K562 (cell line): Measurements from ENCODE around the gene TSPAN3. TPM values are rescaled to one million over a fixed set of nuclear protein-coding genes. Genes with fewer than 3 reads are reported as not detected.

ENCODE experiments used
- ADNP ChIP-seq: fragments of 200-800 bp; sonication (Bioruptor generic); IDR thresholded peaks from 2 replicates; pipeline ENCODE4 v1.6.1; 2016; ENCODE audit warnings: missing genetic modification characterization, missing compliant biosample characterization
- ERF ChIP-seq: fragments of 450-650 bp; formaldehyde crosslinking; IDR thresholded peaks from 2 replicates; pipeline ENCODE4 v1.4.0; 2020; ENCODE audit warnings: mild to moderate bottlenecking, mixed read lengths
- GABPB1 ChIP-seq: sonication (generic); formaldehyde crosslinking; IDR thresholded peaks from 2 replicates; pipeline ENCODE4 v1.8.0; 2022; ENCODE audit warnings: mild to moderate bottlenecking, missing genetic modification reagents
- MCM5 ChIP-seq: fragments of 450-650 bp; IDR thresholded peaks from 2 replicates; pipeline ENCODE4 v1.6.1; 2016; ENCODE audit warnings: low read depth
- NFATC3 ChIP-seq: fragments of 450-650 bp; IDR thresholded peaks from 2 replicates; pipeline ENCODE4 v1.6.1; 2017; ENCODE audit warnings: mild to moderate bottlenecking
- ZNF12 ChIP-seq: sonication (generic); formaldehyde crosslinking; IDR thresholded peaks from 2 replicates; pipeline ENCODE4 v1.4.0; 2020; ENCODE audit warnings: mild to moderate bottlenecking, missing genetic modification reagents
- polyA plus RNA-seq, 8 experiments: library from polyadenylated mRNA; depleted of rRNA in 4 of 8; stranded (reverse) in 5 of 8; unstranded in 3 of 8; fragments of >200 nt; fragmentation: Nextera tagmentation in 2 of 8; fragmentation: Illumina TruSeq in 1 of 8; extraction: Ambion mirVana in 2 of 8; extraction: Trizol in 1 of 8; gene quantifications; 2 replicates each; pipeline versions ENCODE4 v1.2.1 to v1.2.3, GENCODE V29; 2011 to 2014; ENCODE audit warnings: inconsistent platforms in 1 of 8, missing spikeins in 1 of 8
- total RNA-seq, 7 experiments: library from RNA; depleted of rRNA in 6 of 7; stranded (reverse); fragments of >200 nt in 6 of 7; fragmentation: Illumina TruSeq in 2 of 7; extraction: Trizol in 2 of 7; gene quantifications; 2 replicates each; pipeline versions ENCODE4 v1.2.1 to v1.2.3, GENCODE V29; 2011 to 2021; ENCODE audit warnings: low replicate concordance in 1 of 7
- TF ChIP-seq, protein P1 (sequence below): fragments of 450-650 bp; conservative IDR thresholded peaks from 2 replicates; pipeline ENCODE4 v1.6.1; 2016; ENCODE audit warnings: missing genetic modification characterization, low read depth, mild to moderate bottlenecking, missing compliant biosample characterization, moderate library complexity
- TF ChIP-seq, protein P2 (sequence below): sonication (generic); formaldehyde crosslinking; IDR thresholded peaks from 2 replicates; pipeline ENCODE4 v1.8.0; 2022; ENCODE audit warnings: mild to moderate bottlenecking, missing genetic modification reagents, borderline replicate concordance
- TF ChIP-seq, protein P3 (sequence below): fragments of 200-800 bp; sonication (Bioruptor generic); IDR thresholded peaks from 2 replicates; pipeline ENCODE4 v1.6.1; 2016; ENCODE audit warnings: missing genetic modification characterization, missing compliant biosample characterization
- TF ChIP-seq, protein P4 (sequence below): fragments of 450-650 bp; IDR thresholded peaks from one replicate; pipeline ENCODE4 v1.6.1; 2018; ENCODE audit warnings: mild to moderate bottlenecking, moderate library complexity; ENCODE audit not compliant: partially characterized antibody
- TF ChIP-seq, protein P5 (sequence below): fragments of 250-450 bp; sonication (Bioruptor Pico); IDR thresholded peaks from 2 replicates; pipeline ENCODE4 v1.8.0; 2022; ENCODE audit warnings: moderate library complexity, mild to moderate bottlenecking, inconsistent platforms
- TF ChIP-seq, protein P6 (sequence below): sonication (generic); formaldehyde crosslinking; IDR thresholded peaks from 2 replicates; pipeline ENCODE4 v1.8.1; 2023; ENCODE audit warnings: mild to moderate bottlenecking, missing genetic modification reagents

TSPAN3 gene
- total and polyA plus RNA-seq, 9 of the 15 experiments (the other 6 are each of a cell fraction or from before 2014, with no cell fraction given) = 14.3 to 144 (median 71.1) TPM

DNA sequence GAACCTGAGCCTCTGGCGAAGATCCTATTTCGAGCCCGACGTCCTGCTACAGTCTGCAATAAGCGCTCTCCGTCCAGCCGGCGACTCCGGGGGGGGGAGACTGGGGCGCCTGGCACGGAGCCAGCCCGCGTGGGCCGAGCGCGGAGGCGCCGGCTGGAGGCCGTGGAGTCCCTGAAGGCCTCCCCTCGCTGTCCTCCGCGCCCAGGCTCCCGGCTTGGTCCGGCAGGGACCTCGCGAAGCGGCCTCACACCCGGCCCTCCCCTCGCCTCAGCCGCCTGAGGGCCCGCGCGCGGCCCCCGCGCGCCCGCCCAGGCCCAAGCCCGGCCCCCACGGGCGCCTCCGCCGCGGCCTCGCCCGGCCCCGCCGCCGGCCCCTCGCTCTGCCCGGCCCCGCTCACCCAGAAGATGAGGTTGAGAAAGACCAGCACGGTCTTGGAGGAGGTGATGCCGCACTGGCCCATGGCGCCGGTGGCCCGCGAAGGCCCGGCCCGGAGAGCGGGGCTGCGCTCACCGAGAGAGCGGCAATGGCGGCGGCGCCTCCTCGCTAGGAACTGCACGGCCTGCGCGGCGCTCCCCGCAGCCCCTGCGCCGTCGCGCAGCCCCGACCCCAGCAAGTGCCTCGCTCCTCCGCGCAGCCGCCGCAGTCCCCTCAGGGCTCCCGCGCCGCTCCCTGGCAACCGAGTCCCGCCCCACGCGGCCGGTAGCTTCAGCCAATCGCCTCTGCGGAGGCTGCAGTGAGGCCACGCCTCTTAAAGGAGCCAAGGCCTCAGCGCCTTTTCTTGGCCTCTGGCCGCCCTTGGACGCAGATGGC, at the start of gene TSPAN3 (continued):
- TF ChIP-seq, protein P1, sequence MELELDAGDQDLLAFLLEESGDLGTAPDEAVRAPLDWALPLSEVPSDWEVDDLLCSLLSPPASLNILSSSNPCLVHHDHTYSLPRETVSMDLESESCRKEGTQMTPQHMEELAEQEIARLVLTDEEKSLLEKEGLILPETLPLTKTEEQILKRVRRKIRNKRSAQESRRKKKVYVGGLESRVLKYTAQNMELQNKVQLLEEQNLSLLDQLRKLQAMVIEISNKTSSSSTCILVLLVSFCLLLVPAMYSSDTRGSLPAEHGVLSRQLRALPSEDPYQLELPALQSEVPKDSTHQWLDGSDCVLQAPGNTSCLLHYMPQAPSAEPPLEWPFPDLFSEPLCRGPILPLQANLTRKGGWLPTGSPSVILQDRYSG (tag) = no peak
- TF ChIP-seq ADNP (tag) (no peak), NFATC3 (no peak), GABPB1 (no peak), MCM5 (no peak), ERF (CRISPR knock-in tag) (no peak), ZNF12 (no peak)
- TF ChIP-seq, protein P2, sequence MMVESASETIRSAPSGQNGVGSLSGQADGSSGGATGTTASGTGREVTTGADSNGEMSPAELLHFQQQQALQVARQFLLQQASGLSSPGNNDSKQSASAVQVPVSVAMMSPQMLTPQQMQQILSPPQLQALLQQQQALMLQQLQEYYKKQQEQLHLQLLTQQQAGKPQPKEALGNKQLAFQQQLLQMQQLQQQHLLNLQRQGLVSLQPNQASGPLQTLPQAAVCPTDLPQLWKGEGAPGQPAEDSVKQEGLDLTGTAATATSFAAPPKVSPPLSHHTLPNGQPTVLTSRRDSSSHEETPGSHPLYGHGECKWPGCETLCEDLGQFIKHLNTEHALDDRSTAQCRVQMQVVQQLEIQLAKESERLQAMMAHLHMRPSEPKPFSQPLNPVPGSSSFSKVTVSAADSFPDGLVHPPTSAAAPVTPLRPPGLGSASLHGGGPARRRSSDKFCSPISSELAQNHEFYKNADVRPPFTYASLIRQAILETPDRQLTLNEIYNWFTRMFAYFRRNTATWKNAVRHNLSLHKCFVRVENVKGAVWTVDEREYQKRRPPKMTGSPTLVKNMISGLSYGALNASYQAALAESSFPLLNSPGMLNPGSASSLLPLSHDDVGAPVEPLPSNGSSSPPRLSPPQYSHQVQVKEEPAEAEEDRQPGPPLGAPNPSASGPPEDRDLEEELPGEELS (CRISPR knock-in tag) = no peak
- TF ChIP-seq, protein P3, sequence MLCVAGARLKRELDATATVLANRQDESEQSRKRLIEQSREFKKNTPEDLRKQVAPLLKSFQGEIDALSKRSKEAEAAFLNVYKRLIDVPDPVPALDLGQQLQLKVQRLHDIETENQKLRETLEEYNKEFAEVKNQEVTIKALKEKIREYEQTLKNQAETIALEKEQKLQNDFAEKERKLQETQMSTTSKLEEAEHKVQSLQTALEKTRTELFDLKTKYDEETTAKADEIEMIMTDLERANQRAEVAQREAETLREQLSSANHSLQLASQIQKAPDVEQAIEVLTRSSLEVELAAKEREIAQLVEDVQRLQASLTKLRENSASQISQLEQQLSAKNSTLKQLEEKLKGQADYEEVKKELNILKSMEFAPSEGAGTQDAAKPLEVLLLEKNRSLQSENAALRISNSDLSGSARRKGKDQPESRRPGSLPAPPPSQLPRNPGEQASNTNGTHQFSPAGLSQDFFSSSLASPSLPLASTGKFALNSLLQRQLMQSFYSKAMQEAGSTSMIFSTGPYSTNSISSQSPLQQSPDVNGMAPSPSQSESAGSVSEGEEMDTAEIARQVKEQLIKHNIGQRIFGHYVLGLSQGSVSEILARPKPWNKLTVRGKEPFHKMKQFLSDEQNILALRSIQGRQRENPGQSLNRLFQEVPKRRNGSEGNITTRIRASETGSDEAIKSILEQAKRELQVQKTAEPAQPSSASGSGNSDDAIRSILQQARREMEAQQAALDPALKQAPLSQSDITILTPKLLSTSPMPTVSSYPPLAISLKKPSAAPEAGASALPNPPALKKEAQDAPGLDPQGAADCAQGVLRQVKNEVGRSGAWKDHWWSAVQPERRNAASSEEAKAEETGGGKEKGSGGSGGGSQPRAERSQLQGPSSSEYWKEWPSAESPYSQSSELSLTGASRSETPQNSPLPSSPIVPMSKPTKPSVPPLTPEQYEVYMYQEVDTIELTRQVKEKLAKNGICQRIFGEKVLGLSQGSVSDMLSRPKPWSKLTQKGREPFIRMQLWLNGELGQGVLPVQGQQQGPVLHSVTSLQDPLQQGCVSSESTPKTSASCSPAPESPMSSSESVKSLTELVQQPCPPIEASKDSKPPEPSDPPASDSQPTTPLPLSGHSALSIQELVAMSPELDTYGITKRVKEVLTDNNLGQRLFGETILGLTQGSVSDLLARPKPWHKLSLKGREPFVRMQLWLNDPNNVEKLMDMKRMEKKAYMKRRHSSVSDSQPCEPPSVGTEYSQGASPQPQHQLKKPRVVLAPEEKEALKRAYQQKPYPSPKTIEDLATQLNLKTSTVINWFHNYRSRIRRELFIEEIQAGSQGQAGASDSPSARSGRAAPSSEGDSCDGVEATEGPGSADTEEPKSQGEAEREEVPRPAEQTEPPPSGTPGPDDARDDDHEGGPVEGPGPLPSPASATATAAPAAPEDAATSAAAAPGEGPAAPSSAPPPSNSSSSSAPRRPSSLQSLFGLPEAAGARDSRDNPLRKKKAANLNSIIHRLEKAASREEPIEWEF = no peak
- TF ChIP-seq, protein P4, sequence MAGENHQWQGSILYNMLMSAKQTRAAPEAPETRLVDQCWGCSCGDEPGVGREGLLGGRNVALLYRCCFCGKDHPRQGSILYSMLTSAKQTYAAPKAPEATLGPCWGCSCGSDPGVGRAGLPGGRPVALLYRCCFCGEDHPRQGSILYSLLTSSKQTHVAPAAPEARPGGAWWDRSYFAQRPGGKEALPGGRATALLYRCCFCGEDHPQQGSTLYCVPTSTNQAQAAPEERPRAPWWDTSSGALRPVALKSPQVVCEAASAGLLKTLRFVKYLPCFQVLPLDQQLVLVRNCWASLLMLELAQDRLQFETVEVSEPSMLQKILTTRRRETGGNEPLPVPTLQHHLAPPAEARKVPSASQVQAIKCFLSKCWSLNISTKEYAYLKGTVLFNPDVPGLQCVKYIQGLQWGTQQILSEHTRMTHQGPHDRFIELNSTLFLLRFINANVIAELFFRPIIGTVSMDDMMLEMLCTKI = no peak
- TF ChIP-seq, protein P5, sequence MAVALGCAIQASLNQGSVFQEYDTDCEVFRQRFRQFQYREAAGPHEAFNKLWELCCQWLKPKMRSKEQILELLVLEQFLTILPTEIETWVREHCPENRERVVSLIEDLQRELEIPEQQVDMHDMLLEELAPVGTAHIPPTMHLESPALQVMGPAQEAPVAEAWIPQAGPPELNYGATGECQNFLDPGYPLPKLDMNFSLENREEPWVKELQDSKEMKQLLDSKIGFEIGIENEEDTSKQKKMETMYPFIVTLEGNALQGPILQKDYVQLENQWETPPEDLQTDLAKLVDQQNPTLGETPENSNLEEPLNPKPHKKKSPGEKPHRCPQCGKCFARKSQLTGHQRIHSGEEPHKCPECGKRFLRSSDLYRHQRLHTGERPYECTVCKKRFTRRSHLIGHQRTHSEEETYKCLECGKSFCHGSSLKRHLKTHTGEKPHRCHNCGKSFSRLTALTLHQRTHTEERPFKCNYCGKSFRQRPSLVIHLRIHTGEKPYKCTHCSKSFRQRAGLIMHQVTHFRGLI (CRISPR knock-in tag) = no peak
- TF ChIP-seq, protein P6, sequence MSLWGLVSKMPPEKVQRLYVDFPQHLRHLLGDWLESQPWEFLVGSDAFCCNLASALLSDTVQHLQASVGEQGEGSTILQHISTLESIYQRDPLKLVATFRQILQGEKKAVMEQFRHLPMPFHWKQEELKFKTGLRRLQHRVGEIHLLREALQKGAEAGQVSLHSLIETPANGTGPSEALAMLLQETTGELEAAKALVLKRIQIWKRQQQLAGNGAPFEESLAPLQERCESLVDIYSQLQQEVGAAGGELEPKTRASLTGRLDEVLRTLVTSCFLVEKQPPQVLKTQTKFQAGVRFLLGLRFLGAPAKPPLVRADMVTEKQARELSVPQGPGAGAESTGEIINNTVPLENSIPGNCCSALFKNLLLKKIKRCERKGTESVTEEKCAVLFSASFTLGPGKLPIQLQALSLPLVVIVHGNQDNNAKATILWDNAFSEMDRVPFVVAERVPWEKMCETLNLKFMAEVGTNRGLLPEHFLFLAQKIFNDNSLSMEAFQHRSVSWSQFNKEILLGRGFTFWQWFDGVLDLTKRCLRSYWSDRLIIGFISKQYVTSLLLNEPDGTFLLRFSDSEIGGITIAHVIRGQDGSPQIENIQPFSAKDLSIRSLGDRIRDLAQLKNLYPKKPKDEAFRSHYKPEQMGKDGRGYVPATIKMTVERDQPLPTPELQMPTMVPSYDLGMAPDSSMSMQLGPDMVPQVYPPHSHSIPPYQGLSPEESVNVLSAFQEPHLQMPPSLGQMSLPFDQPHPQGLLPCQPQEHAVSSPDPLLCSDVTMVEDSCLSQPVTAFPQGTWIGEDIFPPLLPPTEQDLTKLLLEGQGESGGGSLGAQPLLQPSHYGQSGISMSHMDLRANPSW (CRISPR knock-in tag) = no peak
